Lung (tissue), 12 donors: ENCODE results near the gene TRIM45. TPM values are rescaled to one million over a fixed set of nuclear protein-coding genes. Genes with fewer than 3 reads are reported as not detected.

Experiments
- ATAC-seq: fragments of 200-7000 bp; cut with Tn5 transposase; one replicate; pipeline ENCODE4 v1.9.1; 2020; ENCODE audit warnings: moderate number of reproducible peaks; ENCODE audit not compliant: insufficient read depth, low FRiP score
- DNase-seq, 3 donors: peaks; one replicate each; pipeline ENCODE4 v3.0.0-alpha.2; 2013 to 2017
- H3K27ac ChIP-seq, 2 donors: one replicate each; pipeline ENCODE4 v1.5.1; 2013; ENCODE audit warnings: mild to moderate bottlenecking in 2 of 2, moderate library complexity in 2 of 2, control low read depth in 1 of 2, inconsistent platforms in 1 of 2, low read depth in 1 of 2, low read length in 1 of 2
- H3K27me3 ChIP-seq, 3 donors: one replicate each; pipeline ENCODE4 v1.5.1; 2013; ENCODE audit warnings: low read length in 2 of 3; ENCODE audit not compliant: control insufficient read depth in 3 of 3, insufficient read depth in 3 of 3
- H3K36me3 ChIP-seq, 4 donors: one replicate each; pipeline ENCODE4 v1.5.1; 2013; ENCODE audit warnings: low read length in 4 of 4, mild to moderate bottlenecking in 1 of 4, moderate library complexity in 1 of 4; ENCODE audit not compliant: control insufficient read depth in 4 of 4, insufficient read depth in 4 of 4
- H3K4me1 ChIP-seq, 5 donors: one replicate each; pipeline ENCODE4 v1.5.1; 2013; ENCODE audit warnings: low read length in 5 of 5, mild to moderate bottlenecking in 2 of 5, moderate library complexity in 1 of 5; ENCODE audit not compliant: control insufficient read depth in 5 of 5, insufficient read depth in 5 of 5
- H3K4me3 ChIP-seq: one replicate; pipeline ENCODE4 v1.5.1; 2013; ENCODE audit warnings: mild to moderate bottlenecking, control low read depth, moderate library complexity
- H3K9ac ChIP-seq, 2 donors: one replicate each; pipeline ENCODE4 v1.5.1; 2013; ENCODE audit warnings: low read length in 2 of 2, control low read depth in 1 of 2; ENCODE audit not compliant: insufficient read depth in 1 of 2
- H3K9me3 ChIP-seq, 4 donors: one replicate each; pipeline ENCODE4 v1.5.1; 2013; ENCODE audit warnings: low read length in 3 of 4, mild to moderate bottlenecking in 1 of 4, moderate library complexity in 1 of 4; ENCODE audit not compliant: control insufficient read depth in 4 of 4, insufficient read depth in 3 of 4
- CTCF ChIP-seq: IDR thresholded peaks from 2 replicates; pipeline ENCODE4 v1.5.1; 2012; ENCODE audit warnings: mild to moderate bottlenecking; ENCODE audit errors: control extremely low read depth, extremely low read depth
- WGBS, 2 donors: extraction: QIAGEN DNeasy Blood & Tissue Kit; methylation state at CpG; one replicate each; pipeline ENCODE4 v1.1.7; 2013; 5-methylcytosine and 5-hydroxymethylcytosine counted together
- polyA plus RNA-seq, 2 donors: library from polyadenylated mRNA; stranded (reverse); fragments of 200-250 nt; gene quantifications; one replicate each; pipeline ENCODE4 v1.2.1, GENCODE V29; 2013
- total RNA-seq, 2 donors: library from RNA; depleted of rRNA in 1 of 2; stranded (reverse); fragments of >200 nt in 1 of 2; gene quantifications; one replicate each; pipeline ENCODE4 v1.2.1, GENCODE V29; 2014 to 2021
- donor health status: control.
- donor health status: control.
- donor health status: Bipolar disorder and iron deficiency.
- donor health status: healthy.
- donor health status: DM: yes; HTN: yes; CAD: no.

Gene TRIM45
- total and polyA plus RNA-seq, 4 donors, result 0.41 to 6.0 (median 3.0) TPM

DNA sequence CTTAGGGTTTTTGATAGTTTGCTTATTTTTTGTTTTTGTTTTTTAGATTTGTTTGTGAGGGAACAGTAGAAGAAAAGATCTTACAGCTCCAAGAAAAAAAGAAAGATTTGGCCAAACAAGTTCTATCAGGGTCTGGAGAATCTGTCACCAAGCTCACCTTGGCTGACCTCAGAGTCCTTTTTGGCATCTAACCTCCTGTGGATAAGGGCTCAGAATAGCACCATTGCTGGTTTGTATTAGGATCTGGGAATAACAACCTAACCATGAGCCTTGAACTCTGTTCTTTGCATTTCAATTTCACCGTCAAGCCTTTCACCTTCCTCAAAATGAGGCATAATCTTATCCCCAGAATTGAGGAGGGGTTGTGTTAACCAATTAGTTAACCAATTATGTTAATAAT is 20.2 kb downstream of the TRIM45 start:
- Histone ChIP-seq H3K4me1 (peaks cover 0 to 4% (median 0%) of the 10 kb centered on the region in 5 donors), H3K27ac (no peak overlapping the region), H3K36me3 (peaks cover 6 to 13% (median 8%) of the 10 kb centered on the region in 4 donors), H3K9ac (no peak overlapping the region), H3K9me3 (no peaks in the 10 kb centered on the region), H3K4me3 (no peak overlapping the region), H3K27me3 (no peaks in the 10 kb centered on the region)
- 97 to 98% methylated on average over 1 of the region's 1 CpG for WGBS, 2 donors
- TF ChIP-seq CTCF, result no peak
- DNase-seq (no peak), ATAC-seq (no peak)

DNA sequence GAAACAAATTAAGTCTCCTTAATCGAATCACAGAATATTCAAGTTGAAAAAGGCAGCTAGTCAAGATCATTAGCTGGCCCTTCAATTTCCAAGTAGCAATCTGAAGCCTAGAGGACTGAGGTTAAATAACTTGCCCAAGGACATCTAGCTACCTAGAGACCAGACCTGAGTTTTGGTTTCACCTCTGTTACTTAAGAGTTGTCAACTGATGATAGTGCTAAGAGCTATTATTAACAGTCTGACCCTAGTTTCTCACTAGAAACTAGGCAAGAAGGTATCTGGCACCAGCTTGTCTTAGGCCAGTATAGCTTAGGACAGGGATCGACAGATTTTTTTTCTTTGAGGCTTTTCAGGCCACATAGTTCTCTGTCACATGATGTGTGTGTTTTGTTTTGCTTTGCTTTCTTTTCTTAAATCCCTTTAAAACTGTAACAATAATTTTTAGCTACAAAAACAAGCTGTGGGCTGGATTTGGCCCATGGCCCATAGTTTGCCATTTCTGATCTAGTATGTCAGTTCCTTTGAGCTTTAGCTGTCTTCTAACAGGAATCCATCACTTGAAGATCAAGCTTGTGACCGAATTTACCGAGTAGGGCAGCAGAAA is 23.2 kb downstream of the TRIM45 start:
- Histone ChIP-seq H3K9me3 (no peaks in the 10 kb centered on the region), H3K4me3 (no peak overlapping the region), H3K27ac (no peak overlapping the region), H3K27me3 (no peaks in the 10 kb centered on the region), H3K9ac (no peak overlapping the region), H3K4me1 (peaks cover 0 to 10% (median 0%) of the 10 kb centered on the region in 5 donors), H3K36me3 (peaks cover 6 to 12% (median 9%) of the 10 kb centered on the region in 4 donors)
- no peak for ATAC-seq
- TF ChIP-seq CTCF, result no peak
- WGBS, 2 donors, result 93% methylated on average over 4 of the region's 4 CpGs
- DNase-seq, result no peak

DNA sequence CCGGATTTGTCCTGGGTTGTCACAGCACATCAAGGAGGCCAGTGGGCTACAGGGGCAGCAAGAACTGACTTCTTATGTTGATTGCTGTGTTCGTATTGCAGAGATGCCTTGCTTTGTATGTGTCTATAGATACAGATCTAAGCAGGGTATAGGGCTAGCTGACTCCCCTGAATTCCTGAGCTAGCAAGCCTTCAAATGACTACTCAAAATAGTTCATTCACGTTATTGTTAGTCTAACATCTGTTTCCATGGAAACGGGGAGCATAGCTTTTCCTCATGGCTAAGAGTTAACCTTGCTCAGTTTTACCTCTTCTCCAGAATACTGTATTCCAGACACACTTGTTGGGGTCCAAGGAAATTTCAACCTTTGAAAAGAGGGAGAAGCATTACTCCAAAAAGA is 24.1 kb downstream of the TRIM45 start:
- 83 to 88% methylated on average over 4 of the region's 4 CpGs for WGBS, 2 donors
- ATAC-seq (no peak), DNase-seq (no peak)
- peaks cover 6 to 12% (median 9%) of the 10 kb centered on the region in 4 donors for H3K36me3 ChIP-seq
- no peaks in the 10 kb centered on the region for H3K27me3 ChIP-seq
- no peak overlapping the region for H3K9ac ChIP-seq
- H3K27ac ChIP-seq, result no peak overlapping the region
- H3K4me1 ChIP-seq, result peaks cover 0 to 11% (median 2%) of the 10 kb centered on the region in 5 donors
- no peak for TF ChIP-seq CTCF
- H3K9me3 ChIP-seq, result no peaks in the 10 kb centered on the region
- no peak overlapping the region for H3K4me3 ChIP-seq

GRCh38 chr1:117096951-117097408 is 24.6 kb downstream of the TRIM45 start:
- Histone ChIP-seq H3K9ac (no peak overlapping the region), H3K27me3 (no peaks in the 10 kb centered on the region), H3K4me3 (no peak overlapping the region), H3K36me3 (peaks cover 5 to 10% (median 8%) of the 10 kb centered on the region in 4 donors), H3K27ac (no peak overlapping the region), H3K4me1 (peaks cover 0 to 12% (median 2%) of the 10 kb centered on the region in 5 donors), H3K9me3 (no peaks in the 10 kb centered on the region)
- TF ChIP-seq CTCF, result no peak
- 96 to 97% methylated on average over 3 of the region's 3 CpGs for WGBS, 2 donors
- ATAC-seq, result no peak
- DNase-seq, result no peak
